Measurements from ENCODE around the gene TMF1.

GRCh38 chr3:69095636-69096035 lies 43.5 kb upstream of the TMF1 start:
- TF ChIP-seq GATA3 (IDR thresholded peaks at IDR 0.05; ENCODE audit: low read depth, low read length): no peak
- TF ChIP-seq GATA2 (IDR thresholded peaks at IDR 0.05; ENCODE audit: low read depth, low read length): no peak
